Activated T-helper 2 cell treated with anti-CD3 and anti-CD28 coated beads, Interferon-gamma antibody, Interleukin-2, Interleukin-4, amounts not matched to agents 10 μg/mL and 5 μg/mL and 100 μg/mL, durations not matched to agents 14 hours and 24 hours and 36 hours (primary cell): Measurements from ENCODE around the gene SELENOW. TPM values are rescaled to one million over a fixed set of nuclear protein-coding genes. Genes with fewer than 3 reads are reported as not detected.
"Not testable (repeated sequence)": the region's sequence is repeated elsewhere in the genome, so short reads cannot be mapped to it uniquely, and the experiment has no call there.

Source experiments
- DNase-seq: peaks from one replicate; pipeline ENCODE4 v3.0.0; 2021; ENCODE audit warnings: low spot score
- H3K27ac Mint-ChIP-seq: one replicate; pipeline ENCODE4 v1.8.0; 2021; ENCODE audit warnings: mixed read lengths
- H3K27me3 Mint-ChIP-seq: one replicate; pipeline ENCODE4 v1.8.0; 2021; ENCODE audit warnings: low read depth, mixed read lengths
- H3K36me3 Mint-ChIP-seq: one replicate; pipeline ENCODE4 v1.8.0; 2021; ENCODE audit warnings: low read depth, mixed read lengths
- H3K4me1 Mint-ChIP-seq: one replicate; pipeline ENCODE4 v1.8.0; 2021; ENCODE audit warnings: low read depth, mixed read lengths
- H3K4me3 Mint-ChIP-seq: one replicate; pipeline ENCODE4 v1.8.0; 2021; ENCODE audit warnings: low read depth, mild to moderate bottlenecking, moderate library complexity, mixed read lengths
- H3K9me3 Mint-ChIP-seq: one replicate; pipeline ENCODE4 v1.8.0; 2021; ENCODE audit warnings: mixed read lengths
- intact Hi-C: fragments of 100-400 bp; cut with micrococcal nuclease; formaldehyde crosslinking; loops from one replicate; pipeline ENCODE4 v1.15.1; 2023
- total RNA-seq: library from RNA; stranded (reverse); gene quantifications from 2 replicates; pipeline ENCODE4 v1.2.3, GENCODE V29; 2022

Gene SELENOW
- total RNA-seq, 1 donor from 2014 or later = 98.3 TPM

DNA sequence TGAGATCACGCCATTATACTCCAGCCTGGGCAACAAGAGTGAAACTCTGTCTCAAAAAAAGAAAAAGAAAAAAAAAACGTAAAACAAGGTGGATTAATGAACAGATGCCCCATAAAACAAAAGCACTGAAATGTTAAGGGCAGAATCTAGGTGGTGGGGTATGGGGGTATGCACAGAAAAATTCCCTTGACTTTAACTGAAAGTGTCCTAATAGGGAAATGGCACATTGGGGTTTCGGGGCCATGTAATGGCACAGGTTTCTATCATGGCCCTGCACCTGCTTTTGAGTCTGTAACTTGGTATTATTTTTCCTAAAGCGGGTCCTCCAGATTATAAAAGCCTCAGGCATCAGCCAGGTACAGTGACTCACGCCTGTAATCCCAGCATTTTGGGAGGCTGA lies 16.9 kb upstream of the SELENOW start:
- Mint-ChIP-seq H3K9me3 (no peaks in the 10 kb centered on the region), H3K27me3 (no peaks in the 10 kb centered on the region), H3K36me3 (peaks cover 27% of the 10 kb centered on the region), H3K27ac (no peak overlapping the region), H3K4me3 (no peak overlapping the region), H3K4me1 (peaks cover 1% of the 10 kb centered on the region)
- intact Hi-C loops = no loop called here
- DNase-seq = no peak

DNA sequence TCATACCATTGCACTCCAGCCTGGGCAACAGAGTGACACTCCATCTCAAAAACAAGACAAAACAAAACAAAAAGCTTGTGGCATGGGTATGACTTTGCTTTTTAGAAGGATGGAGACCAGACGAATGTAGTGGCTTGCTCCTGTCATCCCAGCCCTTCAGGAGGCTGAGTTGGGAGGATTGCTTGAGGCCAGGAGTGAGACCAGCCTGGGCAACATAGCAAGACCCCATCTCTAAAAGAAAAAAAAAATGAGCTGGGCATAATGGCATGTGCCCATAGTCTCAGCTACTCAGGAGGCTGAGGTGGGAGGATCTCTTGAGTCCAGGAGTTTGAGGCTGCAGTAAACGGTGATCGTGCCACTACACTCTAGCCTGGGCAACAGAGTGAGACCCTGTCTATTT lies 16.4 kb upstream of the SELENOW start:
- Mint-ChIP-seq H3K27ac (no peak overlapping the region), H3K36me3 (peaks cover 21% of the 10 kb centered on the region), H3K27me3 (no peaks in the 10 kb centered on the region), H3K4me3 (no peak overlapping the region), H3K4me1 (peaks cover 1% of the 10 kb centered on the region), H3K9me3 (no peaks in the 10 kb centered on the region)
- intact Hi-C loops = no loop called here
- DNase-seq = no peak

GRCh38 chr19:47762615-47763308 lies 15.7 kb upstream of the SELENOW start:
- no peak for DNase-seq
- Mint-ChIP-seq H3K36me3 (peaks cover 15% of the 10 kb centered on the region), H3K4me1 (peaks cover 1% of the 10 kb centered on the region), H3K4me3 (no peak overlapping the region), H3K27me3 (no peaks in the 10 kb centered on the region), H3K27ac (no peak overlapping the region), H3K9me3 (no peaks in the 10 kb centered on the region)
- intact Hi-C loops = no loop called here

GRCh38 chr19:47764705-47765104 lies 13.8 kb upstream of the SELENOW start:
- intact Hi-C loops, H3K27ac Mint-ChIP-seq, H3K4me3 Mint-ChIP-seq, H3K27me3 Mint-ChIP-seq, H3K36me3 Mint-ChIP-seq, H3K9me3 Mint-ChIP-seq, DNase-seq, H3K4me1 Mint-ChIP-seq: not testable (repeated sequence)

GRCh38 chr19:47765523-47766358 lies 12.8 kb upstream of the SELENOW start:
- Mint-ChIP-seq H3K36me3 (no peaks in the 10 kb centered on the region), H3K4me1 (peaks cover 1% of the 10 kb centered on the region), H3K27me3 (no peaks in the 10 kb centered on the region), H3K4me3 (no peak overlapping the region), H3K27ac (no peak overlapping the region), H3K9me3 (no peaks in the 10 kb centered on the region)
- no peak for DNase-seq
- intact Hi-C loops = no loop called here

GRCh38 chr19:47766359-47766620 lies 12.2 kb upstream of the SELENOW start:
- Mint-ChIP-seq H3K9me3 (no peaks in the 10 kb centered on the region), H3K36me3 (no peaks in the 10 kb centered on the region)
- intact Hi-C loops = no loop called here

DNA sequence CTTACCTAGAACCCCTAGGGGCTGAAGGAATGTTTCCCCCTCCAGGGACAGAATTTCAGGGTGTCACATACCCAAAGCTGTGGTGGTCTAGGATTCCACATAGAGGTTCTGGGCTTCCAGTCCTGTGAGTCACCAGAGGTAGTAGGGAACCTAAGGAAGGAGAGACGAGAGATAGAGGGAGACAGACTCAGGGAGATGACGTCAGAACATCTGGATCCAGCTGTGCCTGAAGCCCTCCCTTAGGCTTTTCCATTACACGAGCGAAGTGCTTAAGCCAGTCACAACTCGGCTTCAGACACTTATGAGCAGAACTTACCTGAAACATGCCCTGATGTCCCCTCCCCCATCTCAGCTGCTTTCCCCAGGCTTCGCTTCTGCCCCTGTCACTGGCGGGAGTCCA lies 11.8 kb upstream of the SELENOW start:
- Mint-ChIP-seq H3K9me3 (no peaks in the 10 kb centered on the region), H3K27ac (no peak overlapping the region), H3K27me3 (peaks cover 2% of the 10 kb centered on the region), H3K4me3 (no peak overlapping the region), H3K36me3 (no peaks in the 10 kb centered on the region), H3K4me1 (peaks cover 1% of the 10 kb centered on the region)
- intact Hi-C loops = no loop called here
- no peak for DNase-seq

More at GRCh38 chr19:47766359-47766620, 12.2 kb upstream of the SELENOW start:
- no peak for DNase-seq
- Mint-ChIP-seq H3K27me3 (peaks cover 2% of the 10 kb centered on the region), H3K27ac (no peak overlapping the region), H3K4me3 (no peak overlapping the region), H3K4me1 (peaks cover 1% of the 10 kb centered on the region)

- H3K36me3 Mint-ChIP-seq = no peaks in the 10 kb centered on the region
- no peaks in the 10 kb centered on the region for H3K9me3 Mint-ChIP-seq
- H3K27ac Mint-ChIP-seq = no peak overlapping the region
- H3K27me3 Mint-ChIP-seq = peaks cover 2% of the 10 kb centered on the region
- H3K4me3 Mint-ChIP-seq = no peak overlapping the region
- peaks cover 1% of the 10 kb centered on the region for H3K4me1 Mint-ChIP-seq
- DNase-seq = no peak
- intact Hi-C loops = no loop called here
These were observed 11.2 kb upstream of the SELENOW start for GRCh38 chr19:47767349-47767748.

DNA sequence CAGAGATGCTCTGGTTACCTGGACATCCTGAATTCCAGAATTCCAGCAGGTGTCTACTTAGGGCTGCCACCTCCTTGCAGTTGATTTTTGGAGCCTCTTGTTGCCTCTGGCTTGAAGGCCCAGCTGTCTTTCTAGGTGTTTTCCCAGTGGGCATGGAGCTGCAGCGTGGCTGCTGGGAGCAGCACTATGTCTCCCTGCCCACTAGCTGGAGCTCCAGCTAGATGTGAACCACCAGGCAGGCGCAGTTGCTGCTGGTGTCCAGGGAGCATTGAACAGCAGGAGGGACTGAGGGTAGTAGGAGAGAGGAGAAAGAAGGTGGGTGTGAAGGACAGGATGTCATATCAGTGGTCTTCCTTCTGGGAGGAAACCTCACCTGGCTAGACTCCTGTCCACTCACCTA lies 9.9 kb upstream of the SELENOW start:
- intact Hi-C loops = no loop called here
- Mint-ChIP-seq H3K9me3 (no peaks in the 10 kb centered on the region), H3K27ac (no peak overlapping the region), H3K4me3 (no peak overlapping the region), H3K27me3 (peaks cover 2% of the 10 kb centered on the region), H3K36me3 (no peaks in the 10 kb centered on the region), H3K4me1 (peaks cover 1% of the 10 kb centered on the region)
- no peak for DNase-seq

- H3K4me1 Mint-ChIP-seq = peaks cover 1% of the 10 kb centered on the region
- H3K27me3 Mint-ChIP-seq = peaks cover 2% of the 10 kb centered on the region
- H3K9me3 Mint-ChIP-seq = no peaks in the 10 kb centered on the region
- H3K27ac Mint-ChIP-seq = no peak overlapping the region
- H3K36me3 Mint-ChIP-seq = no peaks in the 10 kb centered on the region
- no peak for DNase-seq
- no peak overlapping the region for H3K4me3 Mint-ChIP-seq
- intact Hi-C loops = no loop called here
These were observed 9.0 kb upstream of the SELENOW start for GRCh38 chr19:47769534-47769933.

GRCh38 chr19:47771291-47771690 lies 7.2 kb upstream of the SELENOW start:
- intact Hi-C loops, H3K36me3 Mint-ChIP-seq, H3K27me3 Mint-ChIP-seq: not testable (repeated sequence)

GRCh38 chr19:47776568-47776967 lies 1.9 kb upstream of the SELENOW start:
- no peak for DNase-seq
- H3K27me3 Mint-ChIP-seq = no peaks in the 10 kb centered on the region
- H3K4me3 Mint-ChIP-seq = no peak overlapping the region
- H3K27ac Mint-ChIP-seq = no peak overlapping the region
- peaks cover 9% of the 10 kb centered on the region for H3K4me1 Mint-ChIP-seq
- H3K9me3 Mint-ChIP-seq = no peaks in the 10 kb centered on the region
- peaks cover 14% of the 10 kb centered on the region for H3K36me3 Mint-ChIP-seq
- intact Hi-C loops = no loop called here

More at GRCh38 chr19:47771291-47771690, 7.2 kb upstream of the SELENOW start:
- not testable (repeated sequence) for DNase-seq, H3K9me3 Mint-ChIP-seq, H3K4me1 Mint-ChIP-seq, H3K4me3 Mint-ChIP-seq, H3K27ac Mint-ChIP-seq

DNA sequence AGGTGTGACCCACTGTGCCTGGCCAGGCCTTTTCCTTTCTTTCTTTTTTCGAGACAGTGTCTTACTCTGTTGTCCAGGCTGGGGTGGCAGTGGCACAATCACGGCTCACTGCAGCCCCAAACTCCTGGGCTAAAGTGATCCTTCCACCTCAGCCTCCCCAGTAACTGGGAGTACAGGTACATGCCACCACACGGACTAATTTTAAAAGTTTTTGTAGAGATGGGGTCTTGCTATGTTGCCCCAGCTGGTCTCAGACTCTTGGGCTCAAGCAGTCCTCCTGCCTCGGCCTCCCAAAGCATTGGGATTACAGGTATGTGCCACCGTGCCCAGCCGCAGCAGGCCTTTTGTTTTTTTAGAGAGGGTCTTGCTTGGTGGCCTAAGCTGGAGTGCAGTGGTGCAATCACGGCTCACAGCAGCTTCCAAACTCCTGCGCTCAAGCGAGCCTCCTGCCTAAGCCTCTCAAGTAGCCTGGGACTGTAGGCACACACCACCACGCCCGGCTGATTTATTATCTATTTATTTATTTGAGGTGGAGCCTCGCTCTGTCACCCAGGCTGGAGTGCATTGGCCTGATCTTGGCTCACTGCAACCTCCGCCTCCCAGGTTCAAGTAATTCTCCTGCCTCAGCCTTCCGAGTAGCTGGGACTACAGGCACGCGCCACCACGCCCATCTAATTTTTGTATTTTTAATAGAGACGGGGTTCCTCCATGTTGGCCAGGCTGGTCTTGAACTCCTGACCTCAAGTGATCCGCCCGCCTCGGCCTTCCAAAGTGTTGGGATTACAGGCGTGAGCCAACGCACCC lies 1.1 kb upstream of the SELENOW start:
- intact Hi-C loops, H3K27me3 Mint-ChIP-seq, H3K9me3 Mint-ChIP-seq, DNase-seq, H3K27ac Mint-ChIP-seq, H3K4me1 Mint-ChIP-seq: not testable (repeated sequence)
- Mint-ChIP-seq H3K4me3 (peak overlapping the region; percentile 95), H3K36me3 (peaks cover 18% of the 10 kb centered on the region)
